Mammary epithelial cell (primary cell): ENCODE data around the gene NUP54.

ENCODE experiments used
- EZH2 ChIP-seq: IDR thresholded peaks from 2 replicates; pipeline ENCODE4 v1.6.1; 2012; ENCODE audit warnings: low read length, inconsistent platforms, borderline replicate concordance
- TF ChIP-seq, protein P1 (sequence below), 2 donors: IDR thresholded peaks in 1 of 2; conservative IDR thresholded peaks in 1 of 2; 2 replicates each; pipeline ENCODE4 v1.5.1; 2011 to 2012; ENCODE audit warnings: inconsistent platforms in 2 of 2, low read length in 2 of 2, mild to moderate bottlenecking in 2 of 2, control low read depth in 1 of 2, low read depth in 1 of 2; ENCODE audit not compliant: insufficient read depth in 1 of 2; ENCODE audit errors: extremely low read depth in 1 of 2

DNA sequence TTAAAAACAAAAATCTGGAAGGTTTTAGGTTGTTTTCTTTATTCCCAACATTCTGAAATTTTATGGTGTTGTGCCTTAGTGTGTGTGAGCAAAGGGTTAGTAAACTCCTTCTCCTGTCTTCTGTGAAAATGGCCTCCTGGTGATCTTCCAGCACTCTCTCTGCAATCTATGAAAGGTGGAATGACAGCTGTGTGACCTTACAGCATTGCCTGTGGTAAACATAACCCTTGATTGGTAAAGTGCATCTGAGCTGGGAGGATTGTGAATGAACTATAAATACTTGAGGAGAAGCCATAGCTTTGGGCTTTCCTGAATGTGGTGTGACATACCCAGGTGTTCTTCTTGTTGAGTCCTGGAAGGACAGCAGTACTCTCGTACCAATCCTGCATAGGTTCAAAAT is 63.7 kb downstream of the NUP54 start:
- TF ChIP-seq, protein P1, sequence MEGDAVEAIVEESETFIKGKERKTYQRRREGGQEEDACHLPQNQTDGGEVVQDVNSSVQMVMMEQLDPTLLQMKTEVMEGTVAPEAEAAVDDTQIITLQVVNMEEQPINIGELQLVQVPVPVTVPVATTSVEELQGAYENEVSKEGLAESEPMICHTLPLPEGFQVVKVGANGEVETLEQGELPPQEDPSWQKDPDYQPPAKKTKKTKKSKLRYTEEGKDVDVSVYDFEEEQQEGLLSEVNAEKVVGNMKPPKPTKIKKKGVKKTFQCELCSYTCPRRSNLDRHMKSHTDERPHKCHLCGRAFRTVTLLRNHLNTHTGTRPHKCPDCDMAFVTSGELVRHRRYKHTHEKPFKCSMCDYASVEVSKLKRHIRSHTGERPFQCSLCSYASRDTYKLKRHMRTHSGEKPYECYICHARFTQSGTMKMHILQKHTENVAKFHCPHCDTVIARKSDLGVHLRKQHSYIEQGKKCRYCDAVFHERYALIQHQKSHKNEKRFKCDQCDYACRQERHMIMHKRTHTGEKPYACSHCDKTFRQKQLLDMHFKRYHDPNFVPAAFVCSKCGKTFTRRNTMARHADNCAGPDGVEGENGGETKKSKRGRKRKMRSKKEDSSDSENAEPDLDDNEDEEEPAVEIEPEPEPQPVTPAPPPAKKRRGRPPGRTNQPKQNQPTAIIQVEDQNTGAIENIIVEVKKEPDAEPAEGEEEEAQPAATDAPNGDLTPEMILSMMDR (conservative IDR thresholded peaks at IDR 0.05 in 1 of 2, IDR thresholded peaks at IDR 0.05 in 1 of 2; ENCODE audit: extremely low read depth in 1 of 2, insufficient read depth in 1 of 2, low read depth in 1 of 2, low read length in 2 of 2), result no peak
- no peak for TF ChIP-seq EZH2
